Left cardiac atrium (tissue), 4 donors: ENCODE data around the gene DNAH2. TPM values are rescaled to one million over a fixed set of nuclear protein-coding genes. Genes with fewer than 3 reads are reported as not detected.
"Not testable (repeated sequence)": the region's sequence is repeated elsewhere in the genome, so short reads cannot be mapped to it uniquely, and the experiment has no call there.

Source experiments
- ATAC-seq, 2 donors: fragments of 200-7000 bp; cut with Tn5 transposase; one replicate each; pipeline ENCODE4 v1.9.1; 2020; ENCODE audit warnings: mild to moderate bottlenecking in 2 of 2, moderate library complexity in 2 of 2
- DNase-seq: peaks from one replicate; pipeline ENCODE4 v3.0.0-alpha.2; 2020
- intact Hi-C, 2 donors: fragments of 100-400 bp; cut with DNase I; formaldehyde crosslinking; loops; one replicate each; pipeline versions ENCODE4 v1.14.1 to v1.15.1; 2022 to 2023
- total RNA-seq, 2 donors: library from RNA; stranded (reverse); fragmentation: NEBNext Ultra II Directional; extraction: Animal tissue kit (Norgen Biotek cat#: 25700); gene quantifications; one replicate each; pipeline ENCODE4 v1.2.1, GENCODE V29; 2021
- donor health status: DM: no; HTN: yes; CAD: no.
- donor health status: DM: no; HTN: yes; CAD: no; lungs with severe emphysema.
- donor health status: DM: yes; HTN: yes; CAD: no.
- donor health status: Dilated cardiomyopathy.

DNAH2 gene
- total RNA-seq, 2 donors from 2014 or later = 0.05 to 0.24 TPM

- DNase-seq (peak; percentile 31), ATAC-seq (no peak)
- intact Hi-C loops = loop anchor here in 1 of 2 donors (2.0 kb wide), 1 partner anchor 28 kb away; no protein-coding TSS in a partner anchor
Observed at GRCh38 chr17:7852919-7853690, 135.6 kb downstream of the DNAH2 start.

GRCh38 chr17:7853691-7854038, 136.1 kb downstream of the DNAH2 start:
- intact Hi-C loops = loop anchor here in 1 of 2 donors (2.0 kb wide), 1 partner anchor 29 kb away; no protein-coding TSS in a partner anchor
- no peak for ATAC-seq
- peak; percentile 24 for DNase-seq

GRCh38 chr17:7854078-7854777, 136.7 kb downstream of the DNAH2 start:
- intact Hi-C loops = no loop called here
- no peak for ATAC-seq
- peak; percentile 34 for DNase-seq

- no peak for ATAC-seq
- intact Hi-C loops = loop anchor here in 1 of 2 donors (5.0 kb wide), 1 partner anchor 33 kb away; no protein-coding TSS in a partner anchor
- peak; percentile 54 for DNase-seq
Observed at GRCh38 chr17:7854851-7855659, 137.5 kb downstream of the DNAH2 start, which contains the start of gene TMEM88. Gene TMEM88 (plus strand): TSS chr17:7855066. CDS start chr17:7855075, 9 bp downstream.

GRCh38 chr17:7855660-7856010, 138.1 kb downstream of the DNAH2 start:
- ATAC-seq (no peak), DNase-seq (peak; percentile 60)
- intact Hi-C loops = loop anchor here in 1 of 2 donors (5.0 kb wide), 1 partner anchor 33 kb away; no protein-coding TSS in a partner anchor

- intact Hi-C loops = loop anchor here in 1 of 2 donors (5.0 kb wide), 1 partner anchor 34 kb away; no protein-coding TSS in a partner anchor
- DNase-seq (peak; percentile 86), ATAC-seq (peak; percentile 0 to 3)
Observed at GRCh38 chr17:7856011-7856810, 138.7 kb downstream of the DNAH2 start.

- intact Hi-C loops = loop anchor here in 1 of 2 donors (5.0 kb wide), 1 partner anchor 35 kb away; no protein-coding TSS in a partner anchor
- DNase-seq (peak; percentile 97), ATAC-seq (peak; percentile 87 to 89)
Observed at GRCh38 chr17:7856811-7857712, 139.5 kb downstream of the DNAH2 start, which contains the start of gene NAA38. Gene NAA38 (minus strand): TSS chr17:7857559. CDS start chr17:7857463, 96 bp downstream.

GRCh38 chr17:7857713-7858521, 140.4 kb downstream of the DNAH2 start, which contains the start of gene CYB5D1:
Gene CYB5D1 (plus strand): TSS chr17:7858003. CDS start chr17:7858135, 132 bp downstream.
- intact Hi-C loops = loop anchor here in 1 of 2 donors (5.0 kb wide), 1 partner anchor 36 kb away; no protein-coding TSS in a partner anchor
- DNase-seq = peak; percentile 92
- peak; percentile 63 to 65 for ATAC-seq

GRCh38 chr17:7858522-7858810, 140.9 kb downstream of the DNAH2 start:
- intact Hi-C loops = loop anchor here in 1 of 2 donors (5.0 kb wide), 1 partner anchor 36 kb away; no protein-coding TSS in a partner anchor
- DNase-seq (peak; percentile 63), ATAC-seq (peak; percentile 8 to 10)

GRCh38 chr17:7859028-7859427, 141.5 kb downstream of the DNAH2 start:
- DNase-seq (no peak), ATAC-seq (no peak)
- intact Hi-C loops = loop anchor here in 1 of 2 donors (5.0 kb wide), 1 partner anchor 37 kb away; no protein-coding TSS in a partner anchor

GRCh38 chr17:7862692-7863437, 145.3 kb downstream of the DNAH2 start:
- ATAC-seq = no peak
- DNase-seq = peak; percentile 42
- intact Hi-C loops = loop anchor here in 1 of 2 donors (2.0 to 5.0 kb wide), 3 partner anchors 34 to 179 kb away; no protein-coding TSS in a partner anchor

GRCh38 chr17:7864384-7864783, 146.8 kb downstream of the DNAH2 start:
- intact Hi-C loops = loop anchor here in 1 of 2 donors (5.0 kb wide), 1 partner anchor 178 kb away; no protein-coding TSS in a partner anchor
- ATAC-seq, DNase-seq: not testable (repeated sequence)

GRCh38 chr17:7864995-7865650, 147.6 kb downstream of the DNAH2 start:
- intact Hi-C loops = loop anchor here in 1 of 2 donors (5.0 kb wide), 2 partner anchors 177 to 192 kb away; no protein-coding TSS in a partner anchor
- DNase-seq = no peak

GRCh38 chr17:7867881-7868329, 150.4 kb downstream of the DNAH2 start:
- intact Hi-C loops = loop anchor here in 1 of 2 donors (5.0 kb wide), 1 partner anchor 189 kb away; no protein-coding TSS in a partner anchor
- DNase-seq = no peak
- no peak for ATAC-seq

More at GRCh38 chr17:7864995-7865650, 147.6 kb downstream of the DNAH2 start:
- no peak for ATAC-seq
